HCEC 1CT (cell line): ENCODE data around the gene MAGEL2.
"Not testable (repeated sequence)": the region's sequence is repeated elsewhere in the genome, so short reads cannot be mapped to it uniquely, and the experiment has no call there.

Experiments
- DNase-seq: peaks from one replicate; pipeline ENCODE4 v3.0.0-alpha.2; 2017

Gene MAGEL2

GRCh38 chr15:23602124-23602523 lies 45.5 kb downstream of the MAGEL2 start:
- no peak for DNase-seq

- no peak for DNase-seq
These were observed 48.6 kb downstream of the MAGEL2 start for GRCh38 chr15:23599053-23599452.

- not testable (repeated sequence) for DNase-seq
These were observed 50.4 kb downstream of the MAGEL2 start for GRCh38 chr15:23597278-23597677.

GRCh38 chr15:23596736-23597135 lies 50.9 kb downstream of the MAGEL2 start:
- DNase-seq: no peak

- no peak for DNase-seq
These were observed 52.3 kb downstream of the MAGEL2 start for GRCh38 chr15:23595368-23595767.

- DNase-seq: no peak
These were observed 53.4 kb downstream of the MAGEL2 start for GRCh38 chr15:23594252-23594770.
